BJ (cell line): ENCODE data around the gene EGLN3. TPM values are rescaled to one million over a fixed set of nuclear protein-coding genes. Genes with fewer than 3 reads are reported as not detected.

ENCODE experiments used
- CTCF ChIA-PET: fragments of 350-600 bp; formaldehyde crosslinking; extraction: SDS; loops from one replicate; lab custom pipeline; 2021; ENCODE audit warnings: antibody characterized with exemption, inconsistent platforms; lab: Yijun Ruan, JAX
- POLR2A ChIA-PET: fragments of 300-600 bp; sonication (Branson Sonifier 250); formaldehyde crosslinking; extraction: SDS; loops from one replicate; lab custom pipeline; 2021; ENCODE audit warnings: antibody characterized with exemption; lab: Charles Lee
- DNase-seq: peaks from one replicate; pipeline ENCODE4 v3.0.0-alpha.2; 2011; ENCODE audit warnings: low read depth
- H3K27me3 ChIP-seq: 2 replicates; pipeline ENCODE4 v1.6.0; 2011; ENCODE audit warnings: low read length; ENCODE audit not compliant: control insufficient read depth, insufficient read depth
- H3K36me3 ChIP-seq: 2 replicates; pipeline ENCODE4 v1.5.1; 2011; ENCODE audit warnings: low read length; ENCODE audit not compliant: control insufficient read depth, insufficient read depth
- H3K4me3 ChIP-seq: 2 replicates; pipeline ENCODE4 v1.5.1; 2011; ENCODE audit warnings: low read depth, mild to moderate bottlenecking, control low read depth, low read length
- polyA plus RNA-seq: library from polyadenylated mRNA; depleted of rRNA; stranded (reverse); fragments of >200 nt; gene quantifications from 2 replicates; pipeline ENCODE4 v1.2.3, GENCODE V29; 2011
- TF ChIP-seq, protein P1 (sequence below): IDR thresholded peaks from 2 replicates; pipeline ENCODE4 v1.5.1; 2011; ENCODE audit warnings: low read depth, mild to moderate bottlenecking, control low read depth, inconsistent platforms, low read length, moderate library complexity; ENCODE audit not compliant: insufficient read depth

The EGLN3 gene
- polyA plus RNA-seq, 1 experiment = 0.15 TPM

DNA sequence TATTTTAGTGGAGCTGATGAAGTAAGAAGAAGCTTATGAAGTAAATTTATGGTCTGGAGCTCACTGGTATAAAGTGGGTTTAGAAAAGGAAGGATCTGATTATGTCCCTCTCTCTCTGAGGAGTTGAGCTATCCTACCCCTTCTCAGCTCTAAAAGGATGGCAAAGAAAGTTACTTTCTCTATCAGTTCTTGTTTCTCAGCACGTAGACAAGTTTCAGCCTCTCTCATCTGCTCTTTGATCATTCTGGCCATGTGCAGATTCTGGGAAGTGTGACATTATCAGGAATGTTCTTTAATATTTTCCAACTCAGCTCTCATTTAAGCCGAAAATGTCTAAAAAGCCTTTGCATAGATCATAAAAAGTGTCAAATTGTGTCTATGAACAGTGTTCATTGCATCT, 5.8 kb upstream of the EGLN3 start:
- no peak overlapping the region for H3K4me3 ChIP-seq
- ChIA-PET POLR2A (no interaction called here), CTCF (no interaction called here)
- H3K36me3 ChIP-seq = no peaks in the 10 kb centered on the region
- DNase-seq = no peak
- H3K27me3 ChIP-seq = peaks cover 2% of the 10 kb centered on the region; the same call in 1 of the 2 replicates
- TF ChIP-seq, protein P1, sequence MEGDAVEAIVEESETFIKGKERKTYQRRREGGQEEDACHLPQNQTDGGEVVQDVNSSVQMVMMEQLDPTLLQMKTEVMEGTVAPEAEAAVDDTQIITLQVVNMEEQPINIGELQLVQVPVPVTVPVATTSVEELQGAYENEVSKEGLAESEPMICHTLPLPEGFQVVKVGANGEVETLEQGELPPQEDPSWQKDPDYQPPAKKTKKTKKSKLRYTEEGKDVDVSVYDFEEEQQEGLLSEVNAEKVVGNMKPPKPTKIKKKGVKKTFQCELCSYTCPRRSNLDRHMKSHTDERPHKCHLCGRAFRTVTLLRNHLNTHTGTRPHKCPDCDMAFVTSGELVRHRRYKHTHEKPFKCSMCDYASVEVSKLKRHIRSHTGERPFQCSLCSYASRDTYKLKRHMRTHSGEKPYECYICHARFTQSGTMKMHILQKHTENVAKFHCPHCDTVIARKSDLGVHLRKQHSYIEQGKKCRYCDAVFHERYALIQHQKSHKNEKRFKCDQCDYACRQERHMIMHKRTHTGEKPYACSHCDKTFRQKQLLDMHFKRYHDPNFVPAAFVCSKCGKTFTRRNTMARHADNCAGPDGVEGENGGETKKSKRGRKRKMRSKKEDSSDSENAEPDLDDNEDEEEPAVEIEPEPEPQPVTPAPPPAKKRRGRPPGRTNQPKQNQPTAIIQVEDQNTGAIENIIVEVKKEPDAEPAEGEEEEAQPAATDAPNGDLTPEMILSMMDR = no peak

DNA sequence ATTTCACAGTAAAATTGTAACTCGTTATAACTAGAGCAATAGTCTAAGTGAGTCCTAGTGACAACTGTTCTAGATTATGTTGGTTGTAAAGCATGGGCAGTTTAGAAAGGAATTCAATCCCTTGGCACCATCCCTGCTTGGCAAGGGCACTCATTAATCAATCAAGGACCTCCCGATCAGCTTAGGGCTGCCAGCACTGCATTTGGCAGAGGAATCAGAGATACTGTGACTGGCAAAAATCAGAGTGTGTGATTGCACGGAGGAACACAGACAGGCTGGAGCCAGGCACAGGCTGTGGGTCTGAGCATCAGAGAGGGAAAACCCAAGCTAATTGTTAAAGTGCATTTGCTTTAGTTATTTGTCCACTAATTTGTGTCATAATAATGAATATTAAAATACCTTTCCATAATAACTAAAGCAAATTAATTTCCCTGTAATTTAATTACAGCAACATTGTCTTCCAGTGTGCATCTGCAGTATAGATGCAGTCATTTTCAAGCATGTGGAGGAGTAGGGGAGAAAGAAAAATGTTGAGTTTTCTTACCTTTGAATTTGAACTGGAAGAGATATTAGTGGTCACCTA, 3.2 kb upstream of the EGLN3 start:
- CTCF ChIA-PET = no interaction called here
- no peak for DNase-seq
- no peak overlapping the region for H3K4me3 ChIP-seq
- H3K27me3 ChIP-seq = peaks cover 21% of the 10 kb centered on the region
- POLR2A ChIA-PET = no interaction called here
- no peaks in the 10 kb centered on the region for H3K36me3 ChIP-seq
- TF ChIP-seq, protein P1 = no peak

DNA sequence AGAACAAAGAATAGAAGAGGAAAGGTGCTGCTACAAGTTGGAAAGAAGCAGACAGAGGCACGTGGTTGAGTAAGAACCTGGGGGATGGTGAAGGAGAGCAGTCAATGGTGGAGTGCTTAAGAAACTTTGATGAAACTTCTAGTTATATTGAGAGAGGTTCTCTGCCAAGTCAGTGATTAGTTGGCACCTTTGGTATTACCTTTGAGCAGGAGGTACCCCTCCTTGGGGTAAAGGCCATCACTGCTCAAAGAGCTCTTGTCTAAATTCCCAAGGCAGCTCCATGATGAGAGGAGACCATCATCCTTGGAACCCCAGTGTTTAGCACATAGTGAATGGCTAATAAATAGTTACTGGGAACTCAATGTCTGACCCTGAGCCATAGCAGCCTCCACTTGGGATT, 1.7 kb upstream of the EGLN3 start:
- ChIA-PET POLR2A (interaction anchor here (0.5 kb wide), 1 partner anchor 40 kb away, joined by 3 read pairs; no protein-coding TSS in a partner anchor), CTCF (no interaction called here)
- no peaks in the 10 kb centered on the region for H3K36me3 ChIP-seq
- peaks cover 24% of the 10 kb centered on the region for H3K27me3 ChIP-seq
- H3K4me3 ChIP-seq = no peak overlapping the region
- TF ChIP-seq, protein P1 = no peak
- DNase-seq = no peak

DNA sequence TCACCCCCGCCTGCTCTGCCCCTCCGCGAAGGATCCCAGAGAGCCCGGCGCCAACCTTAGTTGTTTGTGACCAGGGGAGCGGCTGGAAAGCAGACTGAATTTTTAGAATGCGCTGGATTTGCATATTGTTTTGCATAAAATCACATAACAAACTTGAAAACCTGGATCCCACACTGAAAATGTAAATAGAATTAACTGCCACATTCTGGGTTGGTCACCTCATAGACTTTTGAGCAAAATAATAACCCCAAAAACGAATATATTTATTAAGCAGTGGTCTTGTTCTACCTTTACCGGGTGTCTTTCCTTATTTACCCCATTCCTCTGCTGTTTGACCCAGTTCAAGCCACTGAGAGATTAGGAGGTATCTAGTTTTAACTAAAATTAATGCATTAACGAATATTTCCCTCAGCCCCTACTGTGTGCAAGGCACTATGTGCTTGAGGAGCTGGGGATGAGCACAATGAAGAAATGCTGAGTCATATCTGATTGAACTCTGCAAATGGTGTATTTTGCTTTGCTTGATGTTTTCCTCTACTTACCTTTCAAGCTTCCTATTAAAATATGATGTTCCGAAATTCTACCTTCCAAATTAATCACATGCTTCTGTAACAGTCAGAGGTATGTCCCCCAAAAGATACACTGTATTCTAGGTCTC, 438 bp upstream of the EGLN3 start:
- no peak for DNase-seq
- TF ChIP-seq, protein P1 = no peak
- peak overlapping the region; percentile 54 for H3K4me3 ChIP-seq
- POLR2A ChIA-PET = no interaction called here
- H3K27me3 ChIP-seq = peaks cover 24% of the 10 kb centered on the region
- H3K36me3 ChIP-seq = no peaks in the 10 kb centered on the region
- CTCF ChIA-PET = no interaction called here

DNA sequence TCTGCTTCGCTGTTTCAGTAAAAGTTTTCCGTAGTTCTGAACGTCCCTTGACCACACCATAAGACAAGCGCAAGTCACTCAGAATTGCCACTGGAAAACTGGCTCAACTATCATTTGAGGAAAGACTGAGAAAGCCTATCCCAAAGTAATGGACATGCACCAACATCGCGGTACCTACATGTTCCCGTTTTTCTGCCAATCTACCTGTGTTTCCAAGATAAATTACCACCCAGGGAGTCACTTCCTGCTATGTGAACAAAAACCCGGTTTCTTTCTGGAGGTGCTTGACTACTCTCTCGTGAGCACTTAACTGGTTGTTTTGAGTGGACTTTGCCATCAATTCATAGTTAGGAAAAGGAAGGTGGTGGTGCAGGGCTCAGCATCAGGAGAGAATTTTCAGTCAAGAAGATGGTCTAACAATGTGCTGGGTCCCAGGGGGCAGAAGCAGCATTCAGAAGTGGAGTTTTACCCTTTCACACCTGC, 1.4 kb downstream of the EGLN3 start:
- peaks cover 26% of the 10 kb centered on the region for H3K27me3 ChIP-seq
- CTCF ChIA-PET = interaction anchor here (2.1 kb wide), 1 partner anchor 149 kb away, joined by 7 read pairs; no protein-coding TSS in a partner anchor
- POLR2A ChIA-PET = no interaction called here

More for the DNA sequence above, 1.4 kb downstream of the EGLN3 start:
- Histone ChIP-seq H3K4me3 (no peak overlapping the region), H3K36me3 (no peaks in the 10 kb centered on the region)
- DNase-seq = no peak
- TF ChIP-seq, protein P1 = no peak
